Choroid plexus epithelial cell (primary cell): ENCODE measurements around the gene GTF2H4.
"Not testable (repeated sequence)": the region's sequence is repeated elsewhere in the genome, so short reads cannot be mapped to it uniquely, and the experiment has no call there.

Experiments
- DNase-seq: peaks from one replicate; pipeline ENCODE4 v3.0.0-alpha.2; 2010; ENCODE audit warnings: low read depth
- H3K4me3 ChIP-seq: 2 replicates; pipeline ENCODE4 v1.5.1; 2011; ENCODE audit warnings: low read depth, mild to moderate bottlenecking, control low read depth, low read length, moderate library complexity
- TF ChIP-seq, protein P1 (sequence below): conservative IDR thresholded peaks from 2 replicates; pipeline ENCODE4 v1.5.1; 2011; ENCODE audit warnings: low read depth, mild to moderate bottlenecking, control low read depth, inconsistent platforms, low read length, moderate library complexity

GTF2H4 gene

DNA sequence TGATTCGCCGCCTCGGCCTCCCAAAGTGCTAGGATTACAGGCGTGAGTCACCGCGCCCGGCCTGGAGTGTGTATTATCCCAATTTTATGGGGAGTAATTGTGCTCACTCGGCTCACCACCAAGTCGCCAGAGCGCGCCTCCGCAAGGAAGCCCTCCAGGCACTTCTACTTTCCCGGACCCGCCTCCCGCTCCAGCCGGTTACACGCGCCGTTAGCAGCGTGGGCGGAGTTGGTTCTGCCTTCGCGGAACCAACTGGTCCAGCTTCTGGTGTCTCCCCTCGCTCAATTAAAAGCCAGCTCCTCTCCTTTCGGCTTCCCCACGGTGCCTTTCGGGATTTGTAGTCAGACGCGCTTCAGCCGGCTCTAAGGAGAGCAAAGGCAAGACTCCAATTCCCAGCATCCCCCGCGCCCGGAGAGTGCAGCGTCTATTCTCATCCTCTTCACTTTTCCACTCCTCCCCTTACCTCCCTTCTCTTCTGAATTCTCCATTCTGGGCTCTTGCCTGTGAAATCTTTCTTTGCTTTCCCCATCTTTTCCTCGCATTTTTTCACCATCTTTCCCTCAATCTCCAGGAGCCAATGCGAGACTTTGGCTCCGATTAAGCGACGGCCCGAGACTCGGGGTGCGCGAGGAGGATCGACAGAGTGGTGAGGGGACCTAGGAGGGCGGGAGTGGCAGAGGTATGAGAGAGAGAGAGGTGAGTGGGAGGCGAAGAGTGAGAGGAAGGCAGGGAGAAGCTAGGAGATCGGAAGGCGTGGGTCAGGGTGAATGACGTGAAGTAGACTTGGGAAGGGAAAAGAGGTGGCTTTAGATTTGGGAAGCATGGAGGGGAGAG is at the start of gene GTF2H4:
Gene GTF2H4, plus strand, starts transcription at position 450 of the 834 bp plus-strand sequence.
- DNase-seq: peak; percentile 99
- H3K4me3 ChIP-seq: peak within 1 kb of the TSS; percentile 85
- TF ChIP-seq, protein P1, sequence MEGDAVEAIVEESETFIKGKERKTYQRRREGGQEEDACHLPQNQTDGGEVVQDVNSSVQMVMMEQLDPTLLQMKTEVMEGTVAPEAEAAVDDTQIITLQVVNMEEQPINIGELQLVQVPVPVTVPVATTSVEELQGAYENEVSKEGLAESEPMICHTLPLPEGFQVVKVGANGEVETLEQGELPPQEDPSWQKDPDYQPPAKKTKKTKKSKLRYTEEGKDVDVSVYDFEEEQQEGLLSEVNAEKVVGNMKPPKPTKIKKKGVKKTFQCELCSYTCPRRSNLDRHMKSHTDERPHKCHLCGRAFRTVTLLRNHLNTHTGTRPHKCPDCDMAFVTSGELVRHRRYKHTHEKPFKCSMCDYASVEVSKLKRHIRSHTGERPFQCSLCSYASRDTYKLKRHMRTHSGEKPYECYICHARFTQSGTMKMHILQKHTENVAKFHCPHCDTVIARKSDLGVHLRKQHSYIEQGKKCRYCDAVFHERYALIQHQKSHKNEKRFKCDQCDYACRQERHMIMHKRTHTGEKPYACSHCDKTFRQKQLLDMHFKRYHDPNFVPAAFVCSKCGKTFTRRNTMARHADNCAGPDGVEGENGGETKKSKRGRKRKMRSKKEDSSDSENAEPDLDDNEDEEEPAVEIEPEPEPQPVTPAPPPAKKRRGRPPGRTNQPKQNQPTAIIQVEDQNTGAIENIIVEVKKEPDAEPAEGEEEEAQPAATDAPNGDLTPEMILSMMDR: no peak

DNA sequence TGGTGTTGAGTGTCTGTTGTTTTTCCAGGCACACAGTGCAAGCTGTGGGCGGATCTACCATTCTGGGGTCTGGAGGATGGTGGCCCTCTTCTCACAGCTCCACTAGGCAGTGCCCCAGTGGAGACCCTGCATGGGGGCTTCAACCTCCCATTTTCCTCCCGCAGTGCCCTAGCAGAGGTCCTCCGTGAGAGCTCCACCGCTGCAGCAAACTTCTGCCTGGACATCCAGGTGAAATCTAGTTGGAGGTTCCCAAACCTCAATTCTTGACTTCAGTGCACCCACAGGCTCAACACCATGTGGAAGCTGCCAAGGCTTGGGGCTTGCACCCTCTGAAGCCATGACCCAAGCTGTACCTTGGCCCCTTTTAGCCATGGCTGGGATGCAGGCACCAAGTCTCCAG is 48.3 kb upstream of the GTF2H4 start:
- not testable (repeated sequence) for DNase-seq, H3K4me3 ChIP-seq

DNA sequence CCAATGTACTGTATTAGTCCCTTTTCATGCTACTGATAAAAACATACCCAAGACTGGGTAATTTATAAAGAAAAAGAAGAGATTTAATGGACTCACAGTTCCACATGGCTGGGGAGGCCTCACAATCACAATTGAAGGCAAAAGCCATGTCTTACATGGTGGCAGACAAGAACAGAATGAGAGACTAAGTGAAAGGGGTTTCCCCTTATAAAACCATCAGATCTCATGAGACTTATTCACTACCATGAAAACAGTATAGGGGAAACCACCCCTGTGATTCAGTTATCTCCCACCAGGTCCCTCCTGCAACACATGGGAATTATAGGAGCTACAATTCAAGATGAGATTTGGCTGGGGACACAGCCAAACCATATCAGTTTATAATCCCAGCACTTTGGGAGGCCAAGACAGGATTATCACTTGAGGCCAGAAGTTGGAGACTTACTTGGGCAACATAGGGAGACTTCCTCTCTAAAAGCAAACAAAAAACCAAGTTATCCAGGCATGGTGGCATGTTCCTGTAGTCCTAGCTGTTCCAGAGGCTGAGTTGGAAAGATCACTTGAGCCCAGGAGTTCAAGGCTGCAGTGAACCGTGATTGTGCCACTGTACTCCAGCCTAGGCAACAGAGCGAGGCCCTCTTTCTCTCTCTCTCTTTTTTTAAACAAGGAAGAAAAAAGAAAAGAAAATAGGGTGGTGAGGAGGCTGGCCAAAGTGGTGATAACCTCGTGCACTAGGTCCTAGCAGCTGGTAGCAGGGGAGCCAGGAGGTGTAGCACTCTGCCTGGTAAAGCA is 46.6 kb upstream of the GTF2H4 start:
- no peak for DNase-seq
- H3K4me3 ChIP-seq: no peak overlapping the region
- TF ChIP-seq, protein P1: no peak

DNA sequence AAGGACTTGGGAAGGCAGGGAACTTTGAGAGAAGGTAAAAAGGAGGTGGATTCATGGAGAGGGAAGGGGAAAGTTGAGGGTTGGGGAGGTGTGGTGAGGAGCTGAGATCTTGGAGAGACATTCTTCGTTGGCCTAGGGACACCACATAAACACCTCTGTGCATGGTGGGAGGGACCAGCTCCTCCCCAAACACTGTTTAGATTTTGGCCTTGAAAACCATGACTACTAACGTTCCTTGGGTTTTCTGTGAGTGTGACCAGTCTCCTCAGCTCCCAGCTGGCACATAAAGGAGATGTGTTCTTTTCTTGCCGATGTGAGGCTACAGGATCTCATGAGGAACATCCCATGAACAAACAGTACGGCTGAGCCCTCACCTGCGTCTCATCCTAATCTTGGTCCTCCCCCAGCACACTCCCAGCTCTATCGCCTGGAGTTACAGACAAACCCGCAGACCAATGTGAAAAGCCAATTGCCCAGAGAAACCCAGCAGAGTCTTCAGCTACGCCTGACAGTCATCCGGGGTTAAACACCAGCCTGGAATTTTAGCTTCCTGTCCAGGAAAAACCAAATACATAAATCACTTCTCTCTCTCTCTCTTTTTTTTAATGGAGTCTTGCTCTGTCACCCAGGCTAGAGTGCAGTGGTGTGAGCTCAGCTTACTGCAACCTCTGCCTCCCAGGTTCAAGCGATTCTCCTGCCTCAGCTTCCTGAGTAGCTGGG is 45.7 kb upstream of the GTF2H4 start:
- H3K4me3 ChIP-seq: no peak overlapping the region
- TF ChIP-seq, protein P1: no peak
- DNase-seq: no peak

DNA sequence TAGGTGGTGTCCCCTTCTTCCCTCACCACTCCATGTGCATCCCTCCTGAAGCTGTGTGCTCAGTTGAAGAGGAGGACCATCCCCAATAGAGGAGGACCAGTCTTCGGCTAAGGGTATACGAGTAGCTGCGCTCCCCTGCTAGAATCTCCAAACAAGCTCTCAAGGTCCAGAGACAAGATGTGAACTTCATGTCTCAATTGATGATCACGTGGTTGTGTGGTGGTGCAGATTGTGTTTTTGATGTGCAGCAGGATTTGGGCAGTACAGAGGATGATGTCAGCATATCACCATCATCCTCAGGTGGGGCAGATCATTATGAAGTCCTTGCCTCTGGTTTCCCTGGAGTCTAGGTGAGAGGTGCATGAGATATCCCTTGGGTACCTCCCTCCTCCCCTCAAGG is 43.7 kb upstream of the GTF2H4 start:
- TF ChIP-seq, protein P1: no peak
- H3K4me3 ChIP-seq: no peak overlapping the region
- DNase-seq: no peak

DNA sequence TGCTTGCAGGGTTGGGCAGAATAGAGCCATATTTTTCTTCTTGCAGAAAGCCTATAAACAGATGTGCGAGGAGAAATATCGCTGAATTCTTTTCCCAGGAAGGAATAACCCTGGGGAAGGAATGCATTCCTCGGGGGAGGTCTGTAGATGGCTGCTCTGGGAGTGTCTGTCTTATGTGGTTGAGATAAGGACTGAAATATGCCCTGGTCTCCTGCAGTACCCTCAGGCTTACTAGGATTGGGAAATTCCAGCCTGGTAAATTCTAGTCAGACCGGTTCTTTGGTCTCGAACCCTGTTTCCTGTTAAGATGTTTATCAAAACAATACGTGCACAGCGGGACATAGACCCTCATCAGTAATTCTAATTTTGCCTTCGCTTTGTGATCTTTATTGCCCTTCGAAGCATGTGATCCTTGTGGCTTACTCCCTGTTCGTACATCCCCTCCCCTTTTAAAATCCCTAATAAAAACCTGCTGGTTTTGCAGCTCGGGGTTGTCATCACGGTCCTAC is 38.7 kb upstream of the GTF2H4 start:
- DNase-seq, H3K4me3 ChIP-seq: not testable (repeated sequence)

DNA sequence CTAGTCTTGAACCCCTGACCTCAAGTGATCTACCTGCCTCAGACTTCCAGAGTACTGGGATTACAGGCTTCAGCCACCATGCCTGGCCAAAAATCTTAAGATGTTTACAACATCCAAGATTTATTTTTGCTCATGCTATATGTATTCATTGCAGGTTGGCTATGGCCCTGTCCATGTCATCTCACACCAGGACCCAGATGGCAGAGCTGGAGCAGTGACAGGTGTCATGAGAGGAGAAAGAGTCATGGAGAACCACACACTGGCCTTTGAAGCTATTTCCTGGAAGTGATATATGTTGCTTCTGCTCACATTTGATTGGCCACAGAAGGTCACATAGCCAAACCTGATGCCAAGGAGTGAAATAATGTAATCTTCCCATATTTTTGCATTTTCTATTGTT is 37.5 kb upstream of the GTF2H4 start:
- TF ChIP-seq, protein P1: no peak
- DNase-seq: no peak
- H3K4me3 ChIP-seq: no peak overlapping the region
